Right lobe of liver (tissue), 6 donors: ENCODE data around the gene PTPA. TPM values are rescaled to one million over a fixed set of nuclear protein-coding genes. Genes with fewer than 3 reads are reported as not detected.

Experiments
- ATAC-seq, 4 donors: fragments of 200-7000 bp; cut with Tn5 transposase; one replicate each; pipeline ENCODE4 v1.9.1; 2020; ENCODE audit warnings: mild to moderate bottlenecking in 4 of 4, moderate library complexity in 4 of 4
- DNase-seq, 3 donors: peaks; one replicate each; pipeline ENCODE4 v3.0.0-alpha.2; 2020
- H3K27ac ChIP-seq, 3 donors: fragments of 200-600 bp; one replicate each; pipeline ENCODE4 v1.8.0; 2022
- H3K27me3 ChIP-seq, 2 donors: fragments of 200-600 bp; one replicate each; pipeline ENCODE4 v1.8.0; 2022
- H3K36me3 ChIP-seq, 4 donors: fragments of 200-600 bp; sonication (generic) in 1 of 4; one replicate each; pipeline versions ENCODE4 v1.5.1 to v1.8.0; 2017 to 2022; ENCODE audit warnings: control low read depth in 1 of 4
- H3K4me1 ChIP-seq, 4 donors: fragments of 200-600 bp; sonication (generic) in 1 of 4; one replicate each; pipeline versions ENCODE4 v1.5.1 to v1.8.0; 2017 to 2022; ENCODE audit warnings: control low read depth in 1 of 4
- H3K4me3 ChIP-seq, 3 donors: fragments of 200-600 bp; one replicate each; pipeline ENCODE4 v1.8.0; 2022
- H3K9me3 ChIP-seq, 4 donors: fragments of 200-600 bp; sonication (generic) in 1 of 4; one replicate each; pipeline versions ENCODE4 v1.5.1 to v1.8.0; 2017 to 2022; ENCODE audit warnings: control low read depth in 1 of 4
- CTCF ChIP-seq, 4 donors: fragments of 200-600 bp in 3 of 4; fragments of 450-650 bp in 1 of 4; IDR thresholded peaks; one replicate each; pipeline versions ENCODE4 v1.5.1 to v1.8.0; 2016 to 2022; ENCODE audit warnings: antibody characterized with exemption in 4 of 4, mild to moderate bottlenecking in 2 of 4
- POLR2A ChIP-seq: fragments of 450-650 bp; IDR thresholded peaks from one replicate; pipeline ENCODE4 v1.6.1; 2017; ENCODE audit warnings: antibody characterized with exemption, mild to moderate bottlenecking
- WGBS: methylation state at CpG from one replicate; pipeline ENCODE4 v1.1.6; 2018; ENCODE audit warnings: low coverage, low lambda C conversion rate; ENCODE audit not compliant: insufficient coverage; ENCODE audit errors: missing lambda C conversion rate; 5-methylcytosine and 5-hydroxymethylcytosine counted together
- intact Hi-C, 2 donors: fragments of 100-400 bp; cut with DNase I; formaldehyde crosslinking; loops; one replicate each; pipeline versions ENCODE4 v1.11.2 to v1.14.1; 2022
- total RNA-seq, 6 experiments: library from RNA; depleted of rRNA in 2 of 6; stranded (reverse); fragments of >200 nt in 2 of 6; fragmentation: NEBNext Ultra II Directional in 3 of 6; extraction: Animal tissue kit (Norgen Biotek cat#: 25700) in 3 of 6; gene quantifications; one replicate each; pipeline versions ENCODE4 v1.1.0 to v1.2.4, GENCODE V29; 2016 to 2023
- donor health status: DM: no; HTN: yes; CAD: no.
- donor health status: DM: no; HTN: no; CAD: no.
- donor health status: DM: no; HTN: no; CAD: no.
- donor health status: DM: no; HTN: yes; CAD: no.
- donor health status: DM: no; HTN: yes; CAD: no.

PTPA gene
- total RNA-seq, 6 experiments from 2014 or later: 55.4 to 123 (median 62.0) TPM

GRCh38 chr9:129084087-129084486 lies 27.1 kb upstream of the PTPA start:
- no peaks in the 10 kb centered on the region for H3K9me3 ChIP-seq
- intact Hi-C loops: no loop called here
- no peaks in the 10 kb centered on the region for H3K27me3 ChIP-seq
- H3K36me3 ChIP-seq: peaks cover 0 to 22% (median 11%) of the 10 kb centered on the region in 4 donors
- H3K4me1 ChIP-seq: peaks cover 0 to 49% (median 21%) of the 10 kb centered on the region in 4 donors
- H3K27ac ChIP-seq: peak overlapping the region in 2 of 3 donors; percentile 11 to 58
- H3K4me3 ChIP-seq: no peak overlapping the region
- WGBS: 32% methylated on average over 6 of the region's 7 CpGs
- TF ChIP-seq CTCF (IDR thresholded peaks at IDR 0.05) (no peak), POLR2A (no peak)
- ATAC-seq (peak; percentile 34 to 52 (median 39)), DNase-seq (peak; percentile 65 to 89 (median 89))

- intact Hi-C loops: no loop called here
- DNase-seq (peak; percentile 64 to 95 (median 94)), ATAC-seq (peak; percentile 83 to 94 (median 90))
- Histone ChIP-seq H3K4me1 (peaks cover 0 to 27% (median 12%) of the 10 kb centered on the region in 4 donors), H3K9me3 (no peaks in the 10 kb centered on the region), H3K27ac (peak overlapping the region in 2 of 3 donors; percentile 69 to 86), H3K36me3 (peaks cover 0 to 22% (median 11%) of the 10 kb centered on the region in 4 donors), H3K27me3 (no peaks in the 10 kb centered on the region), H3K4me3 (no peak overlapping the region)
- TF ChIP-seq POLR2A (no peak), CTCF (IDR thresholded peaks at IDR 0.05) (peak in 1 of 4 donors; percentile 13)
- 22% methylated on average over 13 of the region's 15 CpGs for WGBS
Measured at GRCh38 chr9:129089246-129089645, 22.0 kb upstream of the PTPA start.

- no peak overlapping the region for H3K4me3 ChIP-seq
- H3K36me3 ChIP-seq: peaks cover 0 to 35% (median 17%) of the 10 kb centered on the region in 4 donors
- DNase-seq (peak in 1 of 3 donors; percentile 42), ATAC-seq (no peak)
- H3K27ac ChIP-seq: no peak overlapping the region
- intact Hi-C loops: no loop called here
- H3K27me3 ChIP-seq: no peaks in the 10 kb centered on the region
- 66% methylated on average over 8 of the region's 20 CpGs for WGBS
- H3K4me1 ChIP-seq: peaks cover 0 to 22% (median 9%) of the 10 kb centered on the region in 4 donors
- no peaks in the 10 kb centered on the region for H3K9me3 ChIP-seq
- no peak for TF ChIP-seq CTCF (IDR thresholded peaks at IDR 0.05)
- TF ChIP-seq POLR2A: no peak
Measured at GRCh38 chr9:129093602-129094386, 17.4 kb upstream of the PTPA start.

- no peaks in the 10 kb centered on the region for H3K27me3 ChIP-seq
- peaks cover 0 to 35% (median 17%) of the 10 kb centered on the region in 4 donors for H3K36me3 ChIP-seq
- peak in 3 of 4 donors; percentile 11 to 34 (median 32) for ATAC-seq
- peaks cover 0 to 15% (median 5%) of the 10 kb centered on the region in 4 donors for H3K4me1 ChIP-seq
- WGBS: no CpG with 5 or more reads among the region's 13 CpGs
- H3K9me3 ChIP-seq: no peaks in the 10 kb centered on the region
- TF ChIP-seq CTCF (IDR thresholded peaks at IDR 0.05) (no peak), POLR2A (no peak)
- intact Hi-C loops: no loop called here
- DNase-seq: peak in 1 of 3 donors; percentile 47
- H3K27ac ChIP-seq: no peak overlapping the region
- H3K4me3 ChIP-seq: no peak overlapping the region
Measured at GRCh38 chr9:129094387-129095169, 16.6 kb upstream of the PTPA start.
